HG02588 (cell line): ENCODE data around the gene PPIE.
A peak's percentile ranks its signal among the peaks of the same experiment; 100 is the strongest.
"Not testable (repeated sequence)": the region's sequence is repeated elsewhere in the genome, so short reads cannot be mapped to it uniquely, and the experiment has no call there.

Experiments
- ATAC-seq: cut with Tn5 transposase; IDR thresholded peaks from one replicate; pipeline ENCODE4 v1.9.1; 2021; ENCODE audit warnings: mild to moderate bottlenecking, moderate library complexity; ENCODE audit not compliant: unreplicated experiment

Gene PPIE

DNA sequence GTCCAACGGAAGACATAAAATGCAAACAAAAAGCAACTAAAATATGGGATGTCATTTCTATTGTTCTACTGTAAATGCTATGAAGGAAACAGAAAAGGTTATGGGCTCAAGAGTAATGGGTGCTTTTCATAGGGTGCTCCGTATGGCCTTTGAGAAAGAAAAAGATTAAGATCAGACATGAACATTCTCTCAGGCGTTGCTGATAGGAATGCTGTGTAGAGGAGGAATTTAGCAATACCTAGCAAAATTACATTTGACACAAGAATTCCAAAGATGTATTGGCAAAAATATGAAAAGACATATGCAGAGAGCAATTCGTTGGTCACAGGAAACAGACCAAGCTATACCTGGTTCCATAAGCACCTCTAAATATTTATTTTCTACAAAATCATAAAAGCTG, 38.2 kb downstream of the PPIE start:
- no peak for ATAC-seq

GRCh38 chr1:39777306-39777705, 38.6 kb downstream of the PPIE start:
- no peak for ATAC-seq

GRCh38 chr1:39777896-39778295, 39.2 kb downstream of the PPIE start:
- ATAC-seq, result not testable (repeated sequence)

- not testable (repeated sequence) for ATAC-seq
These were observed 39.9 kb downstream of the PPIE start for GRCh38 chr1:39778463-39779099.

DNA sequence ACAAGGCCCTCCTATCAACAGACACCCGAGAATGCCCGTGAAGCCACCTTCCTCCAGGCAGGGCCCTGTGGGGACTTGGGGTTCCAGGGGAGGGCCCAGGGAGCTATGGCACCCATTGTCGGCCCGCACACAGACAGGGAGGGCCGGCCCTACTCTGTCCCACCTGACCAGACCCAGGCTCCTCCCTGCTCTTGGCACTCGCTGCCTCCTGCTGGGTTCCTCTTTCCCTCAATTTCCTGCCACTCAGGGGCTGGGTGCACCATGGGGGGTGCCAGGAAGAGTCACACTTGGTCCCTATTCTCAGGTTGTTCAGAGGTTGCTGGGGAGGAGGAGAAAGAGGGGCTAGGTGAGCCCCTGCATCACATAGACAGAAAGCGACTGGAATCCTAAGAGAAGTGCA, 40.5 kb downstream of the PPIE start:
- no peak for ATAC-seq

GRCh38 chr1:39779821-39780220, 41.1 kb downstream of the PPIE start:
- ATAC-seq, result no peak

- ATAC-seq, result no peak
These were observed 42.6 kb downstream of the PPIE start for GRCh38 chr1:39781349-39781715.

- ATAC-seq, result no peak
These were observed 43.4 kb downstream of the PPIE start for GRCh38 chr1:39782103-39782502.

DNA sequence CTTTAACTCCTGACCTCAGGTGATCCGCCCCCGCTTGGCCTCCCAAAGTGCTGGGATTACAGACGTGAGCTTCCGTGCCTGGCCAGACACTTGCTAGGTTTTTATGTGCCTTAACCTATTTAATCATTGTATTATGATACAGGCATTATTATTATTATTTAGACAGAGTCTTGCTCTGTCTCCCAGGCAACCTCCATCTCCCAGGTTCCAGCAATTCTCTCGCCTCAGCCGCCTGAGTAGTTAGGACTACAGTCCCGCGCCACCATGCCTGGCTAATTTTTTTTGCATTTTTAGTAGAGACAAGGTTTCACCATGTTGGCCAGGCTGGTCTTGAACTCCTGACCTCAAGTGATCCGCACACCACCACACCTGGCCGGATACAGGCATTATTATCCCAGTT, 44.0 kb downstream of the PPIE start:
- not testable (repeated sequence) for ATAC-seq

- not testable (repeated sequence) for ATAC-seq
These were observed 47.8 kb downstream of the PPIE start for GRCh38 chr1:39786303-39787107.

DNA sequence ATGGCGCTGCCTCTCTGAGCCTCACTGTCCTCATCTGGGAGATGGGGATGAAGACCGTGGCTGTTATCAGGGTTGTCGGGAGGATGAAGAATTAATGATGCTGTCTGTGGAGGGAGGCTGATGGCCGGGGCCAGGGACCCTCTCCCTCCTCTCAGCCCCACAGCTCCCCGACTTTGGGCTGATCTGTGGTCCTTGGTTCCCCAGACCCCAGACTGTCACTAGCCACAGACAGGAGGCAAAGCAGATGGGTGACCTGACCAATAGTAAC, 48.4 kb downstream of the PPIE start:
- not testable (repeated sequence) for ATAC-seq

DNA sequence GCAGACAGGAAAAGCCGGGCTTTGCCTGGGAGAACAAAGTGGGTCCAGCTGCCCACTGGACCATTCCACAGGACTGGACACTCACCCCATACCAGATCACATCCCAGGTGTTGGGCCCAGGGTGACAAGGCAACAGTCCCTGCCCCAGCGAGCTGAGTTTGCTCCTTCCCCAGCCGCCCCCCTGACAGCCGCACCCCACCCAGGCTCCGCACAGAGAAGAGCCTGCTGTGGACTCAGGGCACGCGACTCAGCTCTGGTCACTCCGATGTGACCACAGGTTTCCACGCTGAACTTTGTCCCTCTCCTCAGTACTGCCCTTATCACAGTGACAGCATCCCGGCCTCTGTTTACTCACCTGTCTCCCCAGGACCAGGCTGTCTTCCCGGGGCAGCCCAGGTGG, 48.8 kb downstream of the PPIE start:
- no peak for ATAC-seq

DNA sequence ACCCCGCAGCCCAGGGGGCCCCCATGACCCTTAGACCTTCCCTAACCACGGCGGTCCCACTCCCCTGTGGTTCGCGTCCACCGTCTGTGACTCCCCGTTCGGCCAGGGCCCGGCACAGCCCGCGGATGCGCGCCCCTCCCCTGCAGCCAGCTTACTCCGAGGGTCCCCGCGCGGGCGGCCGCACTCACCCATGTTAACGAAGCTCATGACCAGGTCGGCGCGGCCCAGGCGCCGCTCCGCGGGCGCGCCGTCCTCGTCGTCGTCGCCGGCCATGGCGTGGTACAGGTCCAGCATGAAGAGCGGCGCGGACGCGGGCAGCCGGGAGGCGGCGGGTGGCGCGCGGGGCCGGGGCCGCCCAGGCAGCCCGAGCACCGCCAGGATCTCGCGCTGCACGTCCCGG, 49.3 kb downstream of the PPIE start:
- not testable (repeated sequence) for ATAC-seq

DNA sequence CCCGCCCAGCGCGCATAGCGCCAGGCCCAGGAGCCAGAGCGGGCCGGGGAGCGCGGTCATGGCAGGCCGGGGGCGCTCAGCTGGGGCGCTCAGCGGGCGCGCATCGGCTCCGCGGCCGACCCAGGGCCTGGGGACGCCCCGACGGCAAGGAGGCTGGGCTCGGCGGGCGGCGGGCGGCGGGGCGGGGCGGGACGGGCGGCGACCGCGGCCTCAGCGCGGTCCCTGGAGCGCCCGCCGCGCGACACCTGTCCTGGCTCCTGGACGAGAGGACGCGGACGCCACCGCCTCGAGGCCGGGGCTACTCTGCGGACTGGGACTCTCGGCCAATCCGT, 49.7 kb downstream of the PPIE start:
- peak; percentile 24 for ATAC-seq

DNA sequence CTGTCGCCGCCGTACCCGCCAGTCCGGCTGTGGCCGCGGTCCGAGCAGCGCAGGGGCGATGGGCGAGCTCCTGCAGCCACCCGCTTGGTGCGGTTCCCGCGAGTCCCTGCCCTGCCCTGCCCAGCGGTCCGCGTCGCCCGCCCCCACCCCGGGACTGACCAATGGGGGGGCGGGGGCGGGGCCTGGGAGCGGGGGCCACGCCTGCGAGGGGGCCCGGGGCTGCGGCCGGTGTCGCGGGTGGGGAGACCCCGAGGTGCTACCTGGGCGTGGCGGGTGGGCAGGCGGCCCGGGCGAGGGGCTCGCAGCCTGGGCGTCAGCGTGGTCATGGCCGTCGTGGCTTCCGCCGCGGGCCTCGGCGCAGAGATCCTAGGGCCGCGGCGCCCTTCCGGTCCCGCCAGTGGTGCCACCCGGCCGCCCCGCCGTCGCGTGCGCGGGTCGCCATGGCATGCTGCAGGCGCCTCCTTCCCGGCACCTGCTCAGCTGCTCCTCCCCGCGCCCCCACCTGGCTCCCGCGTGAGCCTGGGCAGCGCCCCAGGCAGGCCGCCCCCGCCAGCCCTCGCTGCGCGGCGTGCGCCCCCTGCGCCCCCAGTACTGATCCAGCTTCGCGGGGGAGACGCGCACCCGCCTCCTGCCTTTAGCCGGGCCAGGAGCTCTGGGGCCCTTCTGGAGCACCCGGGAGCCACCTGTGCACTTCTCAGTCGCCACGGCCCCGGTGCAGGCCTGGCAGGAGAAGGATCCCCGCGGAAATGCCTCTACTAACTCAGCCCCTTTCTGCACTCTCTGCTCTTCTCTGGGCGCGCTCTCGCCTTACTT, 50.3 kb downstream of the PPIE start, which contains the start of gene BMP8B:
Gene BMP8B, minus strand, starts transcription at position 108 of the 813 bp plus-strand sequence. CDS start 380 bp downstream, outside the sequence.
- peak; percentile 69 for ATAC-seq

DNA sequence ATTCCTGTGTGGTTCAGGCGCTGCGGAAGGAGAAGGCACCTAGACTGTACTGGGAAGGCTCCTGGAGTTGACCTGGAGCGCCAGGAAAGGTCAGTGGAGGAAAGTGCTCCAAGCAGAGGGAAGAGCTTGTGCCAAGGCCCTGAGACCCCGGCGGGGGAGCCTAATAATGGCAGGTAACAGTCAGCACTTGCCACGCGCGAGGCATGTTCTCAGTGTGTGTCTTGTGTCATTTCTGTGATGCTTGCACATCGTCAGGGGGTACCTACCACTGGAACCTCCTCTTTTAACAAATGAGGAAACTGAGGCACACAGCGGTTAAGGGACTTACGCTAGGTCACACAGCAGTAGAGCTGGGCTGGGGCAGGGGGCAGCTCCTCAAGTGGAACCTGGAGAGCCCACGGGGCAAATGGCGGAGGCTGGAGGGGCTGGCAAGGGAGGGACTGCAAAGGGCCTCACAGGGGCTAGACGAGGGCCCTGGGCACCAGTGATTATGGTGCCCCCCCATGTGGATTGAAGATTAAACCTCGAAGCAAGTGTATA, 51.0 kb downstream of the PPIE start:
- ATAC-seq, result no peak

DNA sequence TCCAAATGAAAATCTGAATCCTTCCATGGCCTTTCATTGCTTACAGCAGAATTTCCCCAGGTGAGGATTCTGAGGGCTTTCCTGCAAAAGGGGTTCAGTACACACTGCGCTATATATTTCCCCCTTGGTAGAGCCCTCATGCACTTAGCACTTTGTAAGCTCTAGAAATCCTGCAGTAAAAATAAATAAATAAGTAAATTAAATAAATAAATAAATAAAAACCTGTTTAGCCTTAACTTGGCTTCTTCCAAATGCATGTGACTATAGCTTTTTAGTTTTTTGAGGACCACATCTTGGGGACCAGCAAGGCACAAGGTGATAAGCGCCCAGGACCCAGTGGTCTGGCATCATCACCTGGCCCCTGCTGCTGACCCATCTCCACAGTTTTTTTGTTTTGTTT, 53.2 kb downstream of the PPIE start:
- ATAC-seq, result no peak

DNA sequence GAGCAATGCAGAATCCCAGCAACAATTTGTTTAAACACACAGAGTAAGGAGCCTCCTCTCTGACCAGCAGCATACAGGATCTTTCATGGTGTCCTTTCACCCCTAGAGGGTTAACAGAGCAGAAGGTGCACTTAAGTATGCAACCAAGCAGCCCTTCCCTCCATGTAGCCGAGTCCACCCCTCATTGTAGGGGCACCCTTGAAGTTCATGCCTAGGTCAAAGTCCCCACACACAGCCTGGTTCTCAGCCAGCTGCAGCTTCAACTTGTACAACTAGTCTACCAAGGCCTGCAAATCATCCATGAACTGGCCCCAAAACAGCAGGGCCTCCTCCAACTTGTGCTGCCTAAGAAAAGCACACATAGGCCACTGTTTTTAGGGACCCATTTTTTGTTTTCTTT, 57.0 kb downstream of the PPIE start:
- no peak for ATAC-seq

DNA sequence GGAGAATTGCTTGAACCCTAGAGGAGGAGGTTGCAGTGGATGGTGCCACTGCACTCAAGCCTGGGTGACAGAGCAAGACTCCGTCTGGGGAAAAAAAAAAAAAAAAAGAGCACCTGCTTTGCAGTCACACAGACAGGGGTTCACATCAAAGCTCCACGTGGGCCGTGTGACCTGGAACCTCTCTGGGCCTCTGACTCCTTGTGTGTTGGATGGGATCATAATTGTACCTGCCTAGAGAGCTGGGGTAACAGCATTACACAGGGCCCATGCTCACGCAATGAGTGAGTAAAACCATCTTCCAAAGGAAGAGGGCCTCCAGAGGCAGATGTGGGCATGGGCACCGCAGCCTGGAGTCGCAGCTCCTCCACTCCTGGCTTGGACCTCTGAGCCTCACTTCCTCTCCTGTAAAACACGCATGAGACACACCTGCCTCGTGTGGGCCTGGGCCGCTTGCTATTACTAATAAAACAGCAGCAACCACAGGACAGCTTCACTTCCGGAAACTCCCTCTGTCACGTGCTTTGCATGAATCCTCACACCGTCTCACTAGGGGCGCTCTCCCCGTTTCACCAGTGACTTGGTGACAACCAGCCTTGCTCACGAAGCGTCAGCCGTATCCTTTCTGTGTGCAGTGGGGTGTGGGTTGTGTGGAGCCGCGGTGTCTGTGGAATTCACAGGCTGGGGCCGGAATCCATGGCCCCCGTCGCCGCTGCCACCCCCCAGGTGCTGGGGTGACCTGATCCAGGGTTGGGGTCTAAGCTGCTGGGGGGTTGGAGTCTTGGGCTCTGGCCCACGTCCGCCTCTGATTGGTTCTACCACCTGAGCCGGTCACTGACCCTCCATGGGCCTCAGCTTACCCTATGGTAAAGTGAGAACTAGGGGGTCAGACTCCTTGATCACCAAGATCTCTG, 60.4 kb downstream of the PPIE start:
- ATAC-seq, result peak; percentile 84

GRCh38 chr1:39799770-39800470, 61.2 kb downstream of the PPIE start:
- ATAC-seq, result peak; percentile 66
